PFSK-1 (cell line): ENCODE measurements around the gene SLC25A25.

Experiments
- FOXP2 ChIP-seq: optimal IDR thresholded peaks from 2 replicates; pipeline ENCODE3; 2011; ENCODE audit warnings: borderline replicate concordance, control low read depth, inconsistent platforms; ENCODE audit not compliant: insufficient read depth; ENCODE audit errors: extremely low read length, extremely low read depth
- POLR2AphosphoS5 ChIP-seq: IDR thresholded peaks from 2 replicates; pipeline ENCODE4 v1.6.1; 2012; ENCODE audit warnings: low read depth, mild to moderate bottlenecking, control low read depth, low read length, moderate library complexity
- REST ChIP-seq, 2 experiments: IDR thresholded peaks; 2 replicates each; pipeline versions ENCODE4 v1.6.1 to v1.8.0; 2011 to 2012; ENCODE audit warnings: low read depth in 2 of 2, low read length in 2 of 2, control low read depth in 1 of 2, inconsistent platforms in 1 of 2, mild to moderate bottlenecking in 1 of 2, moderate library complexity in 1 of 2; ENCODE audit not compliant: insufficient read depth in 1 of 2
- SIN3A ChIP-seq: IDR thresholded peaks from 2 replicates; pipeline ENCODE4 v1.6.1; 2012; ENCODE audit warnings: mild to moderate bottlenecking, low read length, moderate library complexity, borderline replicate concordance; ENCODE audit not compliant: insufficient read depth
- TAF1 ChIP-seq: IDR thresholded peaks from 2 replicates; pipeline ENCODE4 v1.6.1; 2012; ENCODE audit warnings: low read length, control low read depth, borderline replicate concordance; ENCODE audit not compliant: insufficient read depth

Gene SLC25A25

DNA sequence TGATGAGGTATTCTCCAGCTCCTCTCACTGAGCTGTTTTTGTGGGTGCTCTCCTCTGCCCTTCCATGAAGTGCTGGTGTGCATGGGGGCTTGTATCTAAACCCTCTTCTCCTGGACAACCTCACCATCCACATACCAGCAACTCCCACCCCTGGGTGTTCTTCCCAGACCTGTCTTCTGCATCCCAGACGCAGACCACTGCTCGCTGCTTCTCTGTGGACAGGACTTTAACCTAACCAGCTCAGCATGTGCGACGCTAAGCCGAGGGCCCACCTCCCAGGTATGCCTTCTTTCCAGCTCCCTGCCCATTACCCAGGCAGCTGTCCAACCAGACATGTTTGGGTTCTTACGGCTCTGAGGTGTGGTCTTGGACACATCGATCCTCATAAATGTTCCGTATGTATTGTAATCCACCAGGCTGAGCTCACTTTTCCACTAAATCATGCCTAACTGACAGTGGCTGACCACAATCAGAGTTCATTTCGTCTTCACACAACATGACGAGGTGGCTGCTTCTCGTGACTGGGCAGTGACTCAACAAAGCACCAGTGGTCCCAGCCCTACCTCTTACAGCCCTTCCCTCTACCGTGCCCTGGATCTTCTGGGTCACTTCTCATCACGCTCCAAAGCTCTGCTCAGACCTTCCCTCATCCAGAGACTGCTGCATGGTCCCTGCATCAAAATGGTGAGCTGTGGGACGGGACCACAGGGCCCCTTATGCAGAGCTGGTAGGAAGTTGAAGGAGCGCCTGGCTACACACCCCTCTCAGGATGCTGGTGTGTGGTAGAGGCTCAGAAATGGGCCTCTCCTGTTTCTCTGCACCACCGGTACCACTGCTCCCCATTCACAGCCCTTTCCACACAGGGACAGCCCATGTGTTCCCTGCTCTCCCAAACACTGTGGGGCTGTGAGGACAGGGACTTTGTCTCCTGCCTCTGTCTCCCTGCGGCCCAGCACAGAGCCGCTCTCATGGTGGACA lies 69.1 kb downstream of the SLC25A25 start:
- no peak for TF ChIP-seq REST (IDR thresholded peaks at IDR 0.05; ENCODE audit: insufficient read depth in 1 of 2, low read depth in 2 of 2, low read length in 2 of 2)
- TF ChIP-seq TAF1: no peak
- TF ChIP-seq SIN3A: no peak
- no peak for TF ChIP-seq POLR2AphosphoS5
- TF ChIP-seq FOXP2: no peak

GRCh38 chr9:128138001-128138400 lies 70.0 kb downstream of the SLC25A25 start:
- TF ChIP-seq FOXP2: no peak
- TF ChIP-seq REST (IDR thresholded peaks at IDR 0.05; ENCODE audit: insufficient read depth in 1 of 2, low read depth in 2 of 2, low read length in 2 of 2): no peak
- no peak for TF ChIP-seq TAF1
- TF ChIP-seq POLR2AphosphoS5: no peak
- no peak for TF ChIP-seq SIN3A

DNA sequence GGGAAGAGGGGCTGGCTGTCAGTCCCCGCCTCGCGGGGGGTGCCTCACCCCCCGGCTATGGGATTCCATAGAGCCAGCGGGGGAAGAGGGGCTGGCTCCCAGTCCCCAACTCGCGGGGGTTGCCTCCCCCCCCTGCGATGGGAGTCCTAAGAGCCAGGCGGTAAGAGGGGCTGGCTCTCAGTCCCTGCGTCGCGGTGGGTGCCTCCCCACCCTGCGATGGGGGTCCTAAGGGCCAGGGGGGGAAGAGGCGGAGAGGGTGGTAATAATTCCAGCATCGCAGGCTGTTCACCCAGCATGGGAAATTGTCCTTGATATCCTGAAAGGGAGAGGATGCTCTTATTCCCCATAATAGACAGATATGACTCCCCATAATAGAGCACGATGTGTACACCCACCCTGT lies 71.6 kb downstream of the SLC25A25 start:
- no peak for TF ChIP-seq POLR2AphosphoS5
- TF ChIP-seq REST (IDR thresholded peaks at IDR 0.05; ENCODE audit: insufficient read depth in 1 of 2, low read depth in 2 of 2, low read length in 2 of 2): no peak
- no peak for TF ChIP-seq FOXP2
- TF ChIP-seq SIN3A: no peak
- TF ChIP-seq TAF1: no peak

DNA sequence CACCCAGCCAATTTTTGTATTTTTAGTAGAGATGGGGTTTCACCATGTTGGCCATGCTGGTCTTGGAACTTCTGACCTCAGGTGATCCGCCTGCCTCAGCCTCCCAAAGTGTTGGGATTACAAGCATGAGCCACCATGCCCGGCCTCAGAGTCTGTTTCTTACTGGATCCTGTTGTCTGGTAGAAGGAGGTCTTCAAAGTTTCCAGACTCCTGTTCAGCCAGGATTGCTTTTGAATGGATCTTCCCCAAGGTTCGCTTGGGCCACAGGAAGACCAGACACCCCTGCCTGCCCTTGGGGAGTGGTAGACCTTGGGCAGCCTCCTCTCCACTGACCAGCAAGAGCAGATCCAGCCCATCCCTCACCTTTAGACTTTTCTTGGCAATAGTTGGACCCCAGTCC lies 73.6 kb downstream of the SLC25A25 start:
- TF ChIP-seq TAF1 (no peak), SIN3A (no peak), POLR2AphosphoS5 (no peak), REST (IDR thresholded peaks at IDR 0.05; ENCODE audit: insufficient read depth in 1 of 2, low read depth in 2 of 2, low read length in 2 of 2) (no peak), FOXP2 (no peak)
